GM12875 (cell line): Measurements from ENCODE around the gene ERO1B.

Source experiments
- H3K4me3 ChIP-seq: one replicate; pipeline ENCODE4 v1.5.1; 2011; ENCODE audit warnings: low read depth, low read length, control low read depth
- TF ChIP-seq, protein P1 (sequence below): IDR thresholded peaks from 2 replicates; pipeline ENCODE4 v1.5.1; 2011; ENCODE audit warnings: low read depth, mild to moderate bottlenecking, control low read depth, inconsistent platforms, low read length, moderate library complexity, borderline replicate concordance; ENCODE audit not compliant: insufficient read depth

Gene ERO1B

DNA sequence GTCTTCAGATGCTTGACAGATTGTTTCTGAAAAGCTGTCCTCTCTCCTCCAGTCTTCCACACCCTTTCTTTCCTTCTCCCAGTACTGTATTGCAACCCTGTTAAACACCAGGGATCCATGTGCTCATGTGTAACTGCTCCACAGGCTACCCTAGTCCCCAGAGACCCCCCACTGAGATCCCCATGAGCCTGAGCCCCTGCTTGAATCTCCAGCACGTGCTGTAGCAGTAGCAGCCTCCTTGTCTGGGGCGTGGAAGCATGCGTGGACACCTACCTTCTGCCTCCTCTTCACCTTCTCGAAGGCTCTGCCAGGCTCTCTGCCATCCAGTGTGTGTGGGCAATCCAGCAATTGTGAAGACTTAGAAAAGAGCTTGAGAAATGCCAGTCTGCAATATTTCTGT is 114.2 kb downstream of the ERO1B start:
- H3K4me3 ChIP-seq: no peak overlapping the region
- TF ChIP-seq, protein P1, sequence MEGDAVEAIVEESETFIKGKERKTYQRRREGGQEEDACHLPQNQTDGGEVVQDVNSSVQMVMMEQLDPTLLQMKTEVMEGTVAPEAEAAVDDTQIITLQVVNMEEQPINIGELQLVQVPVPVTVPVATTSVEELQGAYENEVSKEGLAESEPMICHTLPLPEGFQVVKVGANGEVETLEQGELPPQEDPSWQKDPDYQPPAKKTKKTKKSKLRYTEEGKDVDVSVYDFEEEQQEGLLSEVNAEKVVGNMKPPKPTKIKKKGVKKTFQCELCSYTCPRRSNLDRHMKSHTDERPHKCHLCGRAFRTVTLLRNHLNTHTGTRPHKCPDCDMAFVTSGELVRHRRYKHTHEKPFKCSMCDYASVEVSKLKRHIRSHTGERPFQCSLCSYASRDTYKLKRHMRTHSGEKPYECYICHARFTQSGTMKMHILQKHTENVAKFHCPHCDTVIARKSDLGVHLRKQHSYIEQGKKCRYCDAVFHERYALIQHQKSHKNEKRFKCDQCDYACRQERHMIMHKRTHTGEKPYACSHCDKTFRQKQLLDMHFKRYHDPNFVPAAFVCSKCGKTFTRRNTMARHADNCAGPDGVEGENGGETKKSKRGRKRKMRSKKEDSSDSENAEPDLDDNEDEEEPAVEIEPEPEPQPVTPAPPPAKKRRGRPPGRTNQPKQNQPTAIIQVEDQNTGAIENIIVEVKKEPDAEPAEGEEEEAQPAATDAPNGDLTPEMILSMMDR: no peak

DNA sequence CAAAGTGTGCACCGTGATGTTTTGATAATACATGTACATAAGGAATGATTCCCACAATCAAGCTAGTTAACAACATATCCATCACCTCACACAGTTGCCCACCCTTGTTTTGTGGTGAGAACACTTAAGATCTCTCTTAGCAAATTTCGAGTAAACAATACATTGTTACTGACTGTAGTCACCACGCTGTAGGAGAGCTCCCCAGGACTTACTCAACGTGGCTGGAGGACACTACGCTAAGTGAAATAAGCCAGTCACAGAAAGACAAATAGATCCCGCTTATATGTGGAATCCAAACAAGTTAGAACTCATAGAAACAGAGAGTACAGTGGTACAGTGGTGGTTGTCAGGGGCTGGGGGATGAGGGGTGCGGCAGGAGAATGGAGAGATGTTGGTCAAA is 114.6 kb downstream of the ERO1B start:
- no peak overlapping the region for H3K4me3 ChIP-seq
- TF ChIP-seq, protein P1: no peak

DNA sequence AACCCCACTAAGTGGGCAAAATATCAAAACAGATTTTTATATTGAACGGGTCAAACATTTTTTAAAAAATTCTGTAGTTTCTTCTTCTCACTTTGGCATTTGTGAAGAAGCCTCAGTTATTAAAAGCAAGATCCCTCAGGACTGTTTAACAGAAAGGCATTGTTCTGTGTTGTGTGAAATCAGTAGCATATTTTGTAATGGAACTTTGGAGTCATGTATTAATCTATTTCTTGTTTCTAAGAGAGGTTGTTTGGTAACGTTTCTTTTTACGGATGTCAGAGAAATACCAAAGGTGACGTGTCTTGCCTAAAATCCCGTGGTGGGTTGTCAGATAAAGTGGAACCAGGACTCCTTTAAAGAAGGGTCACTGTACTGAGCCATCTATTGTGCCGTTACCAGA is 115.7 kb downstream of the ERO1B start:
- TF ChIP-seq, protein P1: no peak
- H3K4me3 ChIP-seq: no peak overlapping the region
